ENCODE data around the gene RNF152.

The RNF152 gene

GRCh38 chr18:61889541-61889940 lies 3.3 kb downstream of the RNF152 start:
- peak overlapping the region; percentile 44 for H3K4me3 ChIP-seq
- H3K27ac ChIP-seq = peak overlapping the region; percentile 47 to 57
- TF ChIP-seq CTCF (IDR thresholded peaks at IDR 0.05) = no peak
- no peak for DNase-seq (ENCODE audit: low spot score)

- H3K27ac ChIP-seq = peak overlapping the region; percentile 47 to 57
- no peak for TF ChIP-seq CTCF (IDR thresholded peaks at IDR 0.05)
- DNase-seq (ENCODE audit: low spot score) = no peak
- peak overlapping the region; percentile 44 for H3K4me3 ChIP-seq
Measured at GRCh38 chr18:61888622-61889021, 4.2 kb downstream of the RNF152 start.

DNA sequence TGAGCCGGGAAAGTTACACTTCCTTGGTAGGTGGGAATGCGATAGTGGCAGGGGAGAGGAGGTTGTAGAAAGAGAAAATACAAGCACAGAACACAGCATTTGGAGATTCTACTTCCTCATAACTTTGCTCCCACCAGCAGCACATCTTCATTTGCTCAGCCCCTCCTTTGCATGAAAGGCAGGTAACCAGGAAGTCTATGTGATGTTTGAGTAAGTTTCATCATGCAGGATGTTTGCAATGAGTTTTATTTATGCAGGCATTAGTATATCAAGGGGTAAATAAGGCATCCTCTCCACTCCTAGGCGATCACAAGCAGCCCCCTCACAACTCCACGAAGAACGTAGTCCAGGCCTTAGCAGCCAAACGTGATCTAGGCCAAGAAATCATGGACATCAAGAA lies 5.0 kb downstream of the RNF152 start:
- no peak for DNase-seq (ENCODE audit: low spot score)
- peak overlapping the region; percentile 35 to 57 for H3K27ac ChIP-seq
- no peak for TF ChIP-seq CTCF (IDR thresholded peaks at IDR 0.05)
- peak overlapping the region; percentile 44 for H3K4me3 ChIP-seq

- no peak for DNase-seq (ENCODE audit: low spot score)
- Histone ChIP-seq H3K4me3 (no peak overlapping the region), H3K27ac (peak overlapping the region in 1 of 2 donors; percentile 24)
- TF ChIP-seq CTCF (IDR thresholded peaks at IDR 0.05) = no peak
Measured at GRCh38 chr18:61883547-61883946, 9.3 kb downstream of the RNF152 start.

DNA sequence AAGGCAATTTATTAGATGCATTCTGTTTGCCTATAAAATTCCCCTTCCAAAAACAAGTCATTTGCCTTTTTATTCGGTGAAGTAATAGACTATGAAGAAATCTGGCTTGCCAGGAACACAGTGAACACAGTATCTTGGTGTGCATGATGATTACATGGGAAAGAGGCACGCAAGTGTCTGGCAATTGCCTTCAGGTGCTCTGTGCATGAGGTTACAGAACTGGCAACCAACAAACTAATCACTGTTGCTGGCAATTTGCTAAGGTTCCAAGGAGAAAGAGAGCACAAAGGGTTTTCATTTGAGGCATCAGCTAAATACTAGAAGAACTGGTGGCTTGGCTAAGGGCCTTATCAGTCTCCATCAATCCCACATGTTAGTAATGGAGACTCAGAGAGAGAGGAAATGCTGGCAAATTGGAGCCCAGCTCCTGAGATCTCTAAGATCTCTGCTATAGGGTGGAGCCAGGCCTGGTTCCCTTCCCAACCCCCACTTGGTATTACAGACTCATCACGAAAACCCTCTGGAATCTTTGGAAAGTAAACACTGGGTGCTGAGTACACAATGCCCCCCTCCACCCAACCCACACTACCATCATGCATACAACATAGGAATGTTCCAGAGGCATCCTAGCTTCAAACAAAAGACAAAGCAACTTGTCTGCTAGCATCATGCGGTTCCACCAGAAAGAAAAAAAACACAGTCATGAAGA lies 10.4 kb downstream of the RNF152 start:
- H3K4me3 ChIP-seq = no peak overlapping the region
- no peak for DNase-seq (ENCODE audit: low spot score)
- TF ChIP-seq CTCF (IDR thresholded peaks at IDR 0.05) = no peak
- H3K27ac ChIP-seq = peak overlapping the region; percentile 12 to 46

DNA sequence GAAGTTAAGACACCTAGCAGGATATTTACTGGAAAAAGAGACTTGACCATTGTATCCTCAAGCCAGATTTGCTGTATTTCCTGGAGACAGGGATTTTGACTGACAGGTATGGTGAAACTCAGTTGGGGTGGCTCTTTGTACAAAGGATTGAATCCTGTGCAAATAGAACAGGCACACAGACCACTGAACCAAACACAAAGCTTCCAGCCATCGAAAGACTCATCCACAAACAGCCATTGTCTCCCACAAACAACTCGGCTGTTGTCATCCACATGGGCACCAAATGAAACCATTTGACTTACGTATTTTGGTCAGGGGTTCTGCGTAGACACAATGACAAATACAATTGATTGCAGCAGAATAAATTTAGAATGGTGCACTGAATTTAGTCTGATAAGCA lies 15.9 kb downstream of the RNF152 start:
- H3K4me3 ChIP-seq = no peak overlapping the region
- no peak for DNase-seq (ENCODE audit: low spot score)
- peak overlapping the region in 1 of 2 donors; percentile 9 for H3K27ac ChIP-seq
- no peak for TF ChIP-seq CTCF (IDR thresholded peaks at IDR 0.05)

DNA sequence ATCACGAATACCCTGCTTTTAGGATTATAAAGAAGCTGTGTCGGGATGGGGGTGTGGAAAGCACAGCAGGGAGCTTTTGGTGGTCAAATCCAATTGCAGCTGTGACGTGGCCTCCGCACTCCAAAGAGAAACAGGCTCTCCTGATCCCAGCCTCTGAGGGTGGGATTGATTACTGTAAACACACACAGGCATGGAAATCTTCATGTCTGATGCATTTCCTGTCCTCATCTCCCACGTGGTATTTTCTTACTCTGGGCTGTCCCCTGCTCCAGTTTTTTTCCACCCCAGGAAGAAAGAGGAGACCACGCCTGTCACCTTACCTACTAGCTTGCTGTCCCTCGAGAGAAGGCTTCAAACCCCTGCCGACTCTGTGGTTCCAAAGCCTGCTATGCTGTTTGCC lies 22.7 kb downstream of the RNF152 start:
- Histone ChIP-seq H3K4me3 (peak overlapping the region; percentile 16), H3K27ac (peak overlapping the region; percentile 38 to 50)
- no peak for TF ChIP-seq CTCF (IDR thresholded peaks at IDR 0.05)
- DNase-seq (ENCODE audit: low spot score) = no peak
